ENCODE data around the gene POSTN.

The POSTN gene

GRCh38 chr13:37636701-37637100, 38.1 kb upstream of the POSTN start:
- H3K4me3 ChIP-seq (replicated peaks; ENCODE audit: low read depth, low read length), result no peak overlapping the region
- no peak for TF ChIP-seq CTCF (IDR thresholded peaks at IDR 0.05; ENCODE audit: low read depth, low read length, missing control alignments)
- no peak for DNase-seq (ENCODE audit: extremely low read depth, low read depth)

- DNase-seq (ENCODE audit: extremely low read depth, low read depth), result no peak
- no peak for TF ChIP-seq CTCF (IDR thresholded peaks at IDR 0.05; ENCODE audit: low read depth, low read length, missing control alignments)
- H3K4me3 ChIP-seq (replicated peaks; ENCODE audit: low read depth, low read length), result no peak overlapping the region
Observed at GRCh38 chr13:37632294-37632693, 33.7 kb upstream of the POSTN start.

GRCh38 chr13:37627428-37627827, 28.9 kb upstream of the POSTN start:
- H3K4me3 ChIP-seq (replicated peaks; ENCODE audit: low read depth, low read length), result no peak overlapping the region
- no peak for TF ChIP-seq CTCF (IDR thresholded peaks at IDR 0.05; ENCODE audit: low read depth, low read length, missing control alignments)
- DNase-seq (ENCODE audit: extremely low read depth, low read depth), result no peak

- TF ChIP-seq CTCF (IDR thresholded peaks at IDR 0.05; ENCODE audit: low read depth, low read length, missing control alignments), result no peak
- no peak overlapping the region for H3K4me3 ChIP-seq (replicated peaks; ENCODE audit: low read depth, low read length)
- peak; percentile 44 for DNase-seq (ENCODE audit: extremely low read depth, low read depth)
Observed at GRCh38 chr13:37621811-37622361, 23.3 kb upstream of the POSTN start.

GRCh38 chr13:37618554-37618953, 20.0 kb upstream of the POSTN start:
- no peak for TF ChIP-seq CTCF (IDR thresholded peaks at IDR 0.05; ENCODE audit: low read depth, low read length, missing control alignments)
- no peak overlapping the region for H3K4me3 ChIP-seq (replicated peaks; ENCODE audit: low read depth, low read length)
- peak; percentile 33 for DNase-seq (ENCODE audit: extremely low read depth, low read depth)

GRCh38 chr13:37617173-37617572, 18.6 kb upstream of the POSTN start:
- no peak for TF ChIP-seq CTCF (IDR thresholded peaks at IDR 0.05; ENCODE audit: low read depth, low read length, missing control alignments)
- DNase-seq (ENCODE audit: extremely low read depth, low read depth), result peak; percentile 33
- no peak overlapping the region for H3K4me3 ChIP-seq (replicated peaks; ENCODE audit: low read depth, low read length)

GRCh38 chr13:37616131-37616530, 17.6 kb upstream of the POSTN start:
- no peak for DNase-seq (ENCODE audit: extremely low read depth, low read depth)
- TF ChIP-seq CTCF (IDR thresholded peaks at IDR 0.05; ENCODE audit: low read depth, low read length, missing control alignments), result no peak
- no peak overlapping the region for H3K4me3 ChIP-seq (replicated peaks; ENCODE audit: low read depth, low read length)
